KG1 (cell line): ENCODE results near the gene INTS7.

Experiments
- DNase-seq: peaks from one replicate; lab custom pipeline; 2025; lab: John Stamatoyannopoulos, UW

INTS7 gene

GRCh38 chr1:211909395-211909794 lies 126.0 kb downstream of the INTS7 start:
- no peak for DNase-seq

GRCh38 chr1:211908951-211909350 lies 126.4 kb downstream of the INTS7 start:
- no peak for DNase-seq

- DNase-seq = no peak
These were observed 126.9 kb downstream of the INTS7 start for GRCh38 chr1:211908453-211908852.

- DNase-seq = no peak
These were observed 131.7 kb downstream of the INTS7 start for GRCh38 chr1:211903490-211904245.

- DNase-seq = no peak
These were observed 132.6 kb downstream of the INTS7 start for GRCh38 chr1:211902624-211903291.

- no peak for DNase-seq
These were observed 133.4 kb downstream of the INTS7 start for GRCh38 chr1:211901945-211902344.

DNA sequence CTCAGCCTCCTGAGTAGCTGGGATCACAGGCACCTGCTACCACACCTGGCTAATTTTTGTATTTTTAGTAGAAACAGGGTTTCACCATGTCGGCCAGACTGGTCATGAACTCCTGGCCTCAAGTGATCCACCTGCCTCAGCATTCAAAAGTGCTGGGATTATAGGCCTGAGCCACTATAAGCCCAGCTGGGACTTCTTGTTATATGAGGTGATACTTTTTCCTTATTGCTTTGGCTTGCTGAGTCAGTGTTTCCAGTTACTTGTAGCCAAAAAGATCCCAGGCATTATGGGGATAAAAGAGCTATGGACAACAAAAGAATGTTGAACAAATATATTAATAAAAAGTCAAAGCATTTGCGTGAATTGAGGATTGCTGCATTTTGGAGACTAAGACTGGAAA lies 134.9 kb downstream of the INTS7 start:
- no peak for DNase-seq

GRCh38 chr1:211896958-211897357 lies 138.4 kb downstream of the INTS7 start:
- no peak for DNase-seq

DNA sequence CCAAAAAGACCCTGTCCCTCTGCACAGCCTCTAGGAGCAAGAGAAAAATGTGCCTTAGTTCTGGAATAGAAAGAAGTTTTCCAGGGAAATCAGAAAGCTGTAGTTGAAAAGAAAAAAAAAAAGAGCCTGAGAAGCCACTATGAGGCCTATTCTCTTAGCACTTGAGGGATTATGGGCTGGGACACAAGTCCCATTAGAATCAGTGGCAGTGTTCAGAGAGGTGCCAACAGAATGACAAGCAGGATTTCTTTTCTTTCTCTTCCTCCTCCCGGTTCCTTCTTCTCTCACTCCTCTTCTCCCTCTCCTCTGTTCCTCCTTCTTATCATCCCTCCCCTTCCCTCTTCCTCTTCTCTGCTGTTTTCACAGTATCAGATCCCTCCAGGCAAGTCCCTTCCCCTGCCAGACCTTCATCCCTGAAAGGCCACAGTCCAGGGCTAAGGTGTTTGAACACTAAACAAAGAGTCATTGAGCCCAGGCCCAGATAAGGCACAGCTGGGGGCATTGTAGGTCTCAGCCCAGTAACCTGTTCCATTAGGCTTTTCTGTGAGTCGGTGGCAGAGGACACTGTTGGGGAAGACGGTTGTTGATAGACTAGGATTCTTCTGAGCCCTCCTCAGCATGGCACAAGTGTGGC lies 140.1 kb downstream of the INTS7 start:
- DNase-seq = no peak

DNA sequence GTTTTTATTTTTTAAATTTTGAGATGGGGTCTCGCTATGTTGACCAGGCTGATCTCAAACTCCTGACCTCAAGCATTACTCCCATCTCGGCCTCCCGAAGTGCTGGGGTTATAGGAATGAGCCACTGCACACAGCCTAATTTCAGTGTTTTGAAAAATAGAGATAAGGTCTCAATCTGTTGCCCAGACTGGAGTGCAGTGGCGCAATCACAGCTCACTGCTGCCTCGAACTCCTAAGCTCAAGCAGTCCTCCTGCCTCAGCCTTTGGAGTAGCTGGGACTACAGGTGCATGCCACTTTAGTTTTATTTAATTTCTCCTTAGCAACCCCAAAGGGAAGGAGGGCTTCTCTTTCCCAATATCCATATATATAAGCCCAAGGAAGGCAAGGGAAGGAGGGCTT lies 141.0 kb downstream of the INTS7 start:
- no peak for DNase-seq

DNA sequence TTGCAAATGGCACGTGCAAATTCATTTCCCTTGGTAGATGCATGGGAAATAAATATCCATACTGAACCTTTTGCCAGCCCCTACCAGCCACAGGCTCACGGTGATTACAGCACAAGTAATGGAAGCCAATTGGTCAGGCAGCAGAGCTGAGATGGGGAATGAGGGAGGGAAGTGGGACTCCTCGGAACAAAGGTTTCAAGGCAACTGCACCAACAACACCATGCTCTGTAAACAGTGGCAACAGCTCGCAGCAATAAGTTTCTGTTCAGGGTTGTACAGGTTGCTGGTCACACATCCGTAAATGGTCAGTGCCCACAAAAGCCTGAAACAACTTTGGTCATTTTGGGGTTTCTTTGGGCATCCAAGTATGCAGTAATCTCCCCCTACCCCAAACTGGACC lies 142.1 kb downstream of the INTS7 start:
- DNase-seq = no peak

DNA sequence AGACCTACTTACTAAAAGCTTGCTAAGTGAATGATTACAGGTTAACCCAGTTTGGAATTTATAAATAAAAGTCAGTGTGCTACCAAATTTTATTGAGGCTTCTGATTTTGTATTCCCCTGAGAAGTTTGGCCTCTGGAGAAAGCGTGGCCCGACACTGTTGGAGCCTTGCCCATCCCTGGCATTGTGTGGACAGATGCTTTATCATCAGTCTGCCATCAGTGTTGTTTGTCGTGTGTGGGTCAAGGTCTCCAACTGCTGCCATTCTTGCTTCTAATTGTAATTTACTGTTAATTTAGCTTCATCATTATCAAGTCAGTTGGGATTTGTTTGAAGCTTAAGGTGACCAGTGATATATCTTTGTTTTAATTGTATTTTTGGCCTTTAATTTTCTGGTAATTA lies 142.8 kb downstream of the INTS7 start:
- no peak for DNase-seq

GRCh38 chr1:211891708-211892107 lies 143.6 kb downstream of the INTS7 start:
- no peak for DNase-seq
